Measurements from ENCODE around the gene SLC44A5.
"Not testable (repeated sequence)": the region's sequence is repeated elsewhere in the genome, so short reads cannot be mapped to it uniquely, and the experiment has no call there.

Gene SLC44A5

GRCh38 chr1:75520862-75521475, 89.9 kb downstream of the SLC44A5 start:
- no peak for DNase-seq

GRCh38 chr1:75519651-75520427, 91.1 kb downstream of the SLC44A5 start:
- no peak for DNase-seq

- DNase-seq = no peak
These were observed 92.2 kb downstream of the SLC44A5 start for GRCh38 chr1:75518686-75519085.

GRCh38 chr1:75514270-75514669, 96.6 kb downstream of the SLC44A5 start:
- no peak for DNase-seq

- no peak for DNase-seq
These were observed 103.9 kb downstream of the SLC44A5 start for GRCh38 chr1:75506976-75507375.

- no peak for DNase-seq
These were observed 107.5 kb downstream of the SLC44A5 start for GRCh38 chr1:75503221-75503974.

- no peak for DNase-seq
These were observed 108.1 kb downstream of the SLC44A5 start for GRCh38 chr1:75502776-75503175.

GRCh38 chr1:75501577-75502295, 109.2 kb downstream of the SLC44A5 start:
- peak; percentile 13 for DNase-seq

GRCh38 chr1:75492011-75492410, 118.9 kb downstream of the SLC44A5 start:
- no peak for DNase-seq

GRCh38 chr1:75487399-75487798, 123.5 kb downstream of the SLC44A5 start:
- no peak for DNase-seq

GRCh38 chr1:75484789-75485188, 126.1 kb downstream of the SLC44A5 start:
- no peak for DNase-seq

- DNase-seq = peak; percentile 14
These were observed 128.0 kb downstream of the SLC44A5 start for GRCh38 chr1:75482951-75483350.

- not testable (repeated sequence) for DNase-seq
These were observed 134.4 kb downstream of the SLC44A5 start for GRCh38 chr1:75476486-75476885.

- DNase-seq = no peak
These were observed 135.2 kb downstream of the SLC44A5 start for GRCh38 chr1:75475696-75476095.

GRCh38 chr1:75472971-75473603, 137.8 kb downstream of the SLC44A5 start:
- DNase-seq = no peak

- no peak for DNase-seq
These were observed 138.6 kb downstream of the SLC44A5 start for GRCh38 chr1:75472089-75472970.

GRCh38 chr1:75471252-75471651, 139.7 kb downstream of the SLC44A5 start:
- no peak for DNase-seq

GRCh38 chr1:75470448-75470847, 140.5 kb downstream of the SLC44A5 start:
- no peak for DNase-seq

- DNase-seq = no peak
These were observed 141.2 kb downstream of the SLC44A5 start for GRCh38 chr1:75469586-75470173.

GRCh38 chr1:75461808-75462325, 149.0 kb downstream of the SLC44A5 start:
- no peak for DNase-seq

GRCh38 chr1:75449998-75450397, 160.9 kb downstream of the SLC44A5 start:
- no peak for DNase-seq

All from NCI-H146 (cell line).